GM19324 (cell line): Measurements from ENCODE around the gene LSM4.
"Not testable (repeated sequence)": the region's sequence is repeated elsewhere in the genome, so short reads cannot be mapped to it uniquely, and the experiment has no call there.

ENCODE experiments used
- ATAC-seq: cut with Tn5 transposase; IDR thresholded peaks from one replicate; pipeline ENCODE4 v1.9.1; 2021; ENCODE audit warnings: mild to moderate bottlenecking, moderate library complexity; ENCODE audit not compliant: unreplicated experiment, low FRiP score

LSM4 gene

GRCh38 chr19:18322759-18323460 lies at the start of gene LSM4:
LSM4 (minus strand) TSS chr19:18323076; CDS start chr19:18323020, 56 bp downstream.
- peak; percentile 92 for ATAC-seq

- no peak for ATAC-seq
Observed at GRCh38 chr19:18368504-18369222, 45.8 kb upstream of the LSM4 start.

GRCh38 chr19:18366021-18366435 lies 43.2 kb upstream of the LSM4 start:
- no peak for ATAC-seq

GRCh38 chr19:18364826-18365528 lies 42.1 kb upstream of the LSM4 start:
- ATAC-seq, result no peak

GRCh38 chr19:18364277-18364825 lies 41.5 kb upstream of the LSM4 start:
- not testable (repeated sequence) for ATAC-seq

- ATAC-seq, result no peak
Observed at GRCh38 chr19:18363787-18364186, 40.9 kb upstream of the LSM4 start.

- no peak for ATAC-seq
Observed at GRCh38 chr19:18362934-18363542, 40.2 kb upstream of the LSM4 start.

GRCh38 chr19:18361646-18362045 lies 38.8 kb upstream of the LSM4 start:
- no peak for ATAC-seq

- ATAC-seq, result no peak
Observed at GRCh38 chr19:18357041-18357440, 34.2 kb upstream of the LSM4 start.

- not testable (repeated sequence) for ATAC-seq
Observed at GRCh38 chr19:18354743-18355142, 31.9 kb upstream of the LSM4 start.

GRCh38 chr19:18353378-18354005 lies 30.6 kb upstream of the LSM4 start:
- ATAC-seq, result no peak

GRCh38 chr19:18351544-18351943 lies 28.7 kb upstream of the LSM4 start:
- ATAC-seq, result no peak

GRCh38 chr19:18350490-18350889 lies 27.6 kb upstream of the LSM4 start:
- no peak for ATAC-seq

GRCh38 chr19:18349524-18350128 lies 26.8 kb upstream of the LSM4 start:
- ATAC-seq, result no peak

GRCh38 chr19:18348818-18349339 lies 26.0 kb upstream of the LSM4 start:
- not testable (repeated sequence) for ATAC-seq

- no peak for ATAC-seq
Observed at GRCh38 chr19:18348171-18348570, 25.3 kb upstream of the LSM4 start.

GRCh38 chr19:18346091-18346490 lies 23.2 kb upstream of the LSM4 start:
- ATAC-seq, result no peak

- ATAC-seq, result no peak
Observed at GRCh38 chr19:18345296-18345695, 22.4 kb upstream of the LSM4 start.

GRCh38 chr19:18344582-18344950 lies 21.7 kb upstream of the LSM4 start:
- ATAC-seq, result no peak
